Fibroblast of the conjunctiva (primary cell): ENCODE measurements around the gene ZDHHC14.
"Not testable (repeated sequence)": the region's sequence is repeated elsewhere in the genome, so short reads cannot be mapped to it uniquely, and the experiment has no call there.

Experiments
- DNase-seq: peaks from one replicate; pipeline ENCODE4 v3.0.0-alpha.2; 2010; ENCODE audit warnings: low read depth

The ZDHHC14 gene

GRCh38 chr6:157571950-157572349 is 191.0 kb downstream of the ZDHHC14 start:
- DNase-seq, result no peak

GRCh38 chr6:157574851-157575424 is 193.9 kb downstream of the ZDHHC14 start:
- no peak for DNase-seq

DNA sequence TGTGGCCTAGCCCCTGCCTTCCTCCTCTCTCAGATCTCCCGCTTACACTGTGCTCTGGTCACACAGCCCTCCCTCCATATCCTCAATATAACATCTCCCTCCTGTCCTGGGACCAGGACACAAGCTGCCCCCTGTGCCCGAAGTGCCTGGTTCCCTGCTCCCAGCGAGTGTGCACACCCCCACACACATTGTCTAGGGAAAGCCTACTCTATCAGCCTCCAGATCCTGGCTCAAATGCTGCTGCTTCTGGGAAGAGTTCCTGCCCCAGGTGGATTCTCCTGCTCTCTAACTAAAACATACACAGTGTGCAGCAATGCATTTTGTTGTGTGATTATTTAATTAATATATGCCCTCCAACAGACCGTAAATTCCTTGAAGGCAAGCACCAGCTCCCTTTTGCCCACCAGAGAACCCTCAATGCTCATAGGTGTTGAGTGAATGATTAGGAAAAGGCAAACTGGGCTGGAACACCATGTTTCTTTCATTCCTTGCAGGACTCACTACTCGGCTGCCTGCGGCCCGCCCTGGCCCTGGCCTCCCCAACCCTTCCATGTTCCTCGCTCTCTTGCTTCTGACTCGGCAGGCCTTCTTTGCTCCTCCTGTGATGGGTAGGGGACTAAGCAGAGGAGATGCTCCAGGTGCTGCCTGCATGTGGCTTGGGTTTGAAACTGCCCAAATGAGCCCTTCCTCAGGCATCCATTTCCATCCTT is 194.6 kb downstream of the ZDHHC14 start:
- no peak for DNase-seq

GRCh38 chr6:157576991-157577390 is 196.0 kb downstream of the ZDHHC14 start:
- not testable (repeated sequence) for DNase-seq

- DNase-seq, result not testable (repeated sequence)
Observed at GRCh38 chr6:157578527-157578926, 197.5 kb downstream of the ZDHHC14 start.

DNA sequence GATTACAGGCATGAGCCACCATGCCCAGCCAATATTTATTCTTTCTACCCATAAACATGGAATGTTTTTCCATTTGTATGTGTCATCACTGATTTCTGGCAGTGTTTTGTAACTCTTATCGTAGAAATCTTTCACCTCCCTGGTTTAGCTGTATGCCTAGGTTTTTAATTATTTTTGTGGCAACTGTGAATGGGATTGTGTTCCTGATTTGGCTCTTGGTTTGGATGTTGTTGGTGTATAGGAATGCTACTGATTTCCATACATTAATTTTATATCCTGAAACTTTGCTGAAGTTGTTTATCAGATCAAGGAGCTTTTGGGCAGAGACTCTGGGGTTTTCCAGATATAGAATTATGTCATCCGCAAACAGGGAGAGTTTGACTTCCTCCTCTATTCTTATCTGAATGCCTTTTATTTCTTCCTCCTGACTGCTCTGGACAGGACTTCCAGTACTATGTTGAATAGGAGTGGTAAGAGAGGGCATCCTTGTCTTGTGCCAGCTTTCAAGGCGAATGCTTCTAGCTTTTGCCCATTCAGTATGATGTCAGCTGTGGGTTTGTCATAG is 198.6 kb downstream of the ZDHHC14 start:
- DNase-seq, result no peak

GRCh38 chr6:157584036-157584435 is 203.0 kb downstream of the ZDHHC14 start:
- DNase-seq, result no peak

- DNase-seq, result no peak
Observed at GRCh38 chr6:157585274-157586087, 204.5 kb downstream of the ZDHHC14 start.

DNA sequence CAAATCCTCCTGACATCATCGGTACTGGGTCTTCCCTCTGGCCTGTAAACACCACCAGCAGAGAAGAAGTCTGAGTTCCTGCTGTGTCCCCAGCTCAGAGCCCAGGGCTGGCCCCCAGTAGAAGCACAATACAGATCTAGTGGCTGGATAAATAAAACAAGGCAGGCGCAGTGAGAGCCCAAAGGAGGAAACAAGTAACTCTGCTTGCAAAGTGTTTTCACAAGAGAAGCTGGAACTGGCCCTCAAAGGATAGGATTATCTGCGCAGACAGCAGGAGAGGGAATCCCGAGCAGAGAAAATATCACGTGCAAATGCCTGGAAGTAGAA is 205.1 kb downstream of the ZDHHC14 start:
- no peak for DNase-seq

- DNase-seq, result no peak
Observed at GRCh38 chr6:157586476-157587126, 205.6 kb downstream of the ZDHHC14 start.

GRCh38 chr6:157587127-157587926 is 206.3 kb downstream of the ZDHHC14 start:
- DNase-seq, result no peak

DNA sequence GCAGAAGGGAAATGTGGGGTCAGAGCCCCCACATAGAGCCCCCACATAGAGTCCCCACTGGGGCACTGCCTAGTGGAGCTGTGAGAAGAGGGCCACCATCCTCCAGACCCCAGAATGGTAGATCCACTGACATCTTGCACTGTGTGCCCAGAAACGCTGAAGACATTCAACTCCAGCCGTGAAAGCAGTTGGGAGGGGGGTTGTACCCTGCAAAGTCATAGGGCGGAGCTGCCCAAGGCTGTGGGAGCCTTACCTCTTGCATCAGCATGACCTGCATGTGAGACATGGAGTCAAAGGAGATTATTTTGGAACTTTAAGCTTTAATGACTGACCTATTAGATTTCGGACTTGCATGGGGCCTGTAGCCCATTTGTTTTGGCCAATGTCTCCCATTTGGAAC is 209.7 kb downstream of the ZDHHC14 start:
- DNase-seq, result not testable (repeated sequence)

- no peak for DNase-seq
Observed at GRCh38 chr6:157592541-157592940, 211.6 kb downstream of the ZDHHC14 start.

DNA sequence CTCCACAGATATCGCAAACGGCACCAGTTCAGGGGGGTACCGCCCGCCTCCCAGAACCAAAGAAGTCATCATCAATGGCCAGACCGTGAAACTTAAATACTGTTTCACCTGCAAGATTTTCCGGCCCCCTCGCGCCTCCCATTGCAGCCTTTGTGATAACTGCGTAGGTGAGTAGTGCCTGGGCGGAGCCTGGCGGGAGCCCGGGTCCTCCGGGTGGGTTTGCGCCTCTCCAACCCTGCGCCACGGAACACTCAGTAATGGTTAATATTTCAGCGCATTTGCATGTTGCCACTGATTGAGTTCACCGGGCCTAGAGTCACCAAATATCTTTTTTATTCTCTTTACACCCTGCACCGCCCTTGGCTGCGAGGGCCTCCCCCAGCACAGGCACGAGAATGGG is 212.0 kb downstream of the ZDHHC14 start:
- no peak for DNase-seq

GRCh38 chr6:157593596-157593995 is 212.6 kb downstream of the ZDHHC14 start:
- no peak for DNase-seq

DNA sequence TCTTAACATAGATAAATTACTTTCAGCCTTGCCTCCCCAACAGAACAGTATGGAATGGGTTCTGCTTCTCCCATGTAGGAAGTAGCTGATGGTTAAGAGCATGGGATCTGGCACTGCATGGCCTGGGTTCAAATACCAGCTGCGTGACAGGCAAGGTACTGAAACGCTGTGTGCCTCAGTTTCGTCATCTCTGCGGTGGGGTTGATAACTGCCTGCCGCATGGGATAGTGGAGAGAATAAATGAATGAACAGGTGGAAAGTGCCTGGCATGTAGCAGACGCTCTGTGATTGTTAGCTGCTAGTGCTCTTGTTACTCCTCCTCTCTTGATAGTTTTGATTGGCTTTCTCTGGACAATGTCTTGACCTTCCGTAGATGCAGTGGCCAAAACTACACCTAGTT is 213.3 kb downstream of the ZDHHC14 start:
- DNase-seq, result no peak

DNA sequence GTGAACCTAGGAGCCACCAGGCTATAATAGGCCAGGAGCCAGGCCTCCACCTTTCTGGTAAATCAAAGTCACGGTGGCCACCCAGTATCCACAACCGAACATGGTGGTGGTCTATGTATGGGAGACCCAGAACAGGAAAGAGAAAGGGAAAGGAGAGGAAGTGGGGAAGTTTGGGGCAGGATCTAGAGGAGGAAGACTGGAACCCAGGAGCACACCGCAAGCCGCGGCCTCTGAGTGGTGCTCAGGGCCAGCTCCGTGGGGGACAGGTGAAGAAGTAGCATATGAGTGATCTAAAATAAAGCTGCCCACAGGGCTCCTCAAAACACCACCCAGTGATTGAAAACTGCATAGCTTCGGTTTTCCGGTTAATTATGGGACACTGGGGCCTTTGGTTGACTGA is 214.8 kb downstream of the ZDHHC14 start:
- DNase-seq, result no peak

DNA sequence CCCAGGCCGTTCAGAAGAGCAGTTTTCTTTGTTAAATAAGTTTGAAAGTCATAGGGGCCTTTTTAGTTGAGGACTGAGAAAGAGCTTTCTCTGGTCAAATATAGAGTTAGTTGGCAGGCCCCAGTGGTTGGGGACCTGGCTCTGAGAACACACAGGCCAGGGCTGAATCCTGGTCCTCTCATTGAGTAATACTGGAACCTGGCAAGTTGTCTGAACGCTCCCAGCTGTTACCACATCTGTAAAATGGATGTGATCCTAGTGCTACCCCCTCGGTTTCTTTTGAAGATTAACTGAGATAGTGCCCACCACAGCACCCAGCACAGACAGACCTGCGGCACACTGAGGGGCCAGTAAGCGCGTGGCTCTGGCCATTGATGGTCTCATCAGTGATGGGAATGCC is 215.5 kb downstream of the ZDHHC14 start:
- DNase-seq, result no peak

GRCh38 chr6:157596886-157597285 is 215.9 kb downstream of the ZDHHC14 start:
- no peak for DNase-seq

GRCh38 chr6:157597461-157598312 is 216.7 kb downstream of the ZDHHC14 start:
- no peak for DNase-seq

GRCh38 chr6:157599191-157599590 is 218.2 kb downstream of the ZDHHC14 start:
- no peak for DNase-seq
